Measurements from ENCODE around the gene FOXR1. TPM values are rescaled to one million over a fixed set of nuclear protein-coding genes. Genes with fewer than 3 reads are reported as not detected.

Gene FOXR1
- not detected for total RNA-seq

DNA sequence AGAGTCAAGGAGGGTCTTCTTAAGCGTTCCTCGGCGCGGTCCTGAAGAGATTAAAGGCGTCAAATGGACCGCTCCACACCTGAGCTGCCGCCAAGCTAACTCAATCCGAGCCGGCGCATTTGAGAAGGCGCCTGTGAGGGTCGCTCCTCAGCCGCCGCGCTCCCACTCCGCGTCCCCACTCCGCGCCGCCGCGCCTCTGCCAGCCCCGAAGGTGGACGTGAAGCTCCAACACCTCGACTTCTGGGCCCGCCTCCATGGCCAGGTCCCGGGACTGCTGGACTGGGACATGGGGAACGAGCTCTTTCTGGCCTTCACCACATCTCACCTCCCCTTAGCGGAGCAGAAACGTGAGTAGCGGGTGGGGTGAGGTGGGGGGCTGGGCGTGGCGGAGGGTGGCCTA, at the start of gene FOXR1:
Gene FOXR1, plus strand, starts transcription at position 116 of the 400 bp plus-strand sequence. Its CDS starts 171 bp downstream, at position 287.
- ChIA-PET POLR2A (no interaction called here), CTCF (no interaction called here)

DNA sequence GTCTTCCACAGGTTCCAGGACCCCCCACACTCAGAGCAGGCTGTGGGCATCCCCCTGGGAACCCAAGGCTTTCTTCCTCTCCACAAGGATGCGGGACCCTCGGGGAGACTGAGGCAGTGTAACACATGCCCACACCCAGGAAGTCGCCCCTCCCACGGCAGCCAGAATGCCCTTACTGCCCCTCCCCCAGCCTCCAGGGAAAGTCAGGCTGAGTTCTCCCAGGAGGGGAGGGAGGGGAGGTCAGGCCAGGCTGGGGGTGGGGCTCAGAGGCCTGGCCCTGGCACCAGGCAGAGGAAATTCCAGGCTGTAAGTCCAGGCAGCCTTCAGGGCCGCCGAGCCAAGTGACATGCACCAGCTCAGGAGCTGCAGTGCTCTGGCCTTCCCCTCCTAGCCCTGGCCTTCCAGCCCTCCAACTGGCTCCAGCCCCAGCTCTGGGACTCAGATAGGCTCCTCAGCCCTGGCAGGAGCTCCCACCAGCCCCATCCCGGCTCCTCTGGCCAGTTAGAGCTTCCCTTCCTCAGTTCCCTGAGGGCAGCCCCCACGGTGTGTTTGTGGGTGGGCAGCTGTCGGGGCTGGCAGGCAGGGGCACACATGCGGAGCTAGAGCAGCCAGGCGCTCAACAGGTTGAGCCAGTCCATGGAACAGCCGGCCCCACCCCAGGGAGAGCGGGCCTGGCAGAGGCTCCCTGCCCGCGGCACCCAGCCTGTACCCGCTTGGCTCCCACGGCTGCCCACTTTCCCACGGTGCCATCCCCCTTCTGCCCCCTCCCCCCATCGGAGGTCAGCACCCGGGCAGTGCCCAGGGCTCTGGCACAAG, 49.4 kb upstream of the FOXR1 start:
- POLR2A ChIA-PET: interaction anchor here (0.6 to 1.2 kb wide), 4 partner anchors 15 to 173 kb away, joined by 4 read pairs; partner anchors contain the start of gene DDX6
- CTCF ChIA-PET: no interaction called here

GRCh38 chr11:118922745-118923627, 48.6 kb upstream of the FOXR1 start:
- CTCF ChIA-PET: interaction anchor here (1.1 kb wide), 1 partner anchor 53 kb away, joined by 3 read pairs; no protein-coding TSS in a partner anchor
- POLR2A ChIA-PET: interaction anchor here (0.6 to 1.2 kb wide), 3 partner anchors 14 to 172 kb away, joined by 4 read pairs; partner anchors contain the start of gene DDX6

DNA sequence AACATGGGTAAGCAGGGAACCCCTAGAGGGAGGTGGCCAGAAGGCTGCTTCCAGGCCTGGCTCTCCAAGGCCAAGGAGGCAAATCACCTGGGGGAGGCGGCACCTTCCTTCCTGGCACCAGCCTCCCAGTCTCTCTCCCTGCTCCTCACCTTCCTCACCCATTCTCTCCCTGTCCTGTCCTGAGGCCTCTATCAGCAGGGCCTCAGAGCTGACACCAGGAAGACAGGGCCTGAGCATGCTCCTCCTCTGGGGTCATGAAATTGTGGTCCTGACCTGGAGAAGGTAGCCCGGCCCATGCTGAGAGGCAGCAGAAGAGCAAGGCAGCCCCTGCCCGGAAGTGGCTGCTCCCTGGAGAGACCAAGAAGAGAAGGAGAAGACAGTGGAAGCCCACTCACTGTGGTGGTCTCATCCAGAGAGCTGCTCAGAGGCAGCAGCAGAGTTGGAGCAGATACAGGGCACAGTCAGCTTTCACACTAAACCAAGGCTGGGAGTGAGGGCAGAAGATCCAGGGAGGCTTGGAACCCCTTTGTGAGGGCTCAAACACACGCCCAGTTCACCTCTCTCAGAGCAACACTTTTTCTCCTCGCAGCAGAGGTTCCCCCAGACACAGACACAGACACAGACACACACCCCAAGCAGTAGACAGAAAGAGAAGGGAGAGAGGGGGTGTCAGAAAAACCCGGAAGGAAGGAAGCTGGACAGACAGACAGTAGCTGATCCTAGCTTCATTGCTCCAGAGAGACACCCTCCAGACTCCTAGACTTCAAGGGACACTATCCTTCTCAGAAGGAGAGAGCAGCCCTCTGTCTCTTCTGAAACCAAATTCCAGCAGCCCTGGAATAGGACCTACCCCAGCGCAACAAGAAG, 47.6 kb upstream of the FOXR1 start:
- CTCF ChIA-PET: interaction anchor here (1.0 to 1.4 kb wide), 4 partner anchors 54 to 234 kb away, joined by 3 to 8 read pairs (median 3); no protein-coding TSS in a partner anchor
- POLR2A ChIA-PET: interaction anchor here (0.6 to 1.7 kb wide), 3 partner anchors 28 to 183 kb away, joined by 3 to 6 read pairs (median 3); partner anchors contain the start of gene C2CD2L

- ChIA-PET POLR2A (interaction anchor here (0.6 to 1.7 kb wide), 6 partner anchors 22 to 182 kb away, joined by 3 to 7 read pairs (median 4); partner anchors contain the start of gene C2CD2L), CTCF (interaction anchor here (0.6 to 1.6 kb wide), 7 partner anchors 56 to 235 kb away, joined by 3 to 9 read pairs (median 3); no protein-coding TSS in a partner anchor)
Measured at GRCh38 chr11:118924591-118925585, 46.7 kb upstream of the FOXR1 start.

DNA sequence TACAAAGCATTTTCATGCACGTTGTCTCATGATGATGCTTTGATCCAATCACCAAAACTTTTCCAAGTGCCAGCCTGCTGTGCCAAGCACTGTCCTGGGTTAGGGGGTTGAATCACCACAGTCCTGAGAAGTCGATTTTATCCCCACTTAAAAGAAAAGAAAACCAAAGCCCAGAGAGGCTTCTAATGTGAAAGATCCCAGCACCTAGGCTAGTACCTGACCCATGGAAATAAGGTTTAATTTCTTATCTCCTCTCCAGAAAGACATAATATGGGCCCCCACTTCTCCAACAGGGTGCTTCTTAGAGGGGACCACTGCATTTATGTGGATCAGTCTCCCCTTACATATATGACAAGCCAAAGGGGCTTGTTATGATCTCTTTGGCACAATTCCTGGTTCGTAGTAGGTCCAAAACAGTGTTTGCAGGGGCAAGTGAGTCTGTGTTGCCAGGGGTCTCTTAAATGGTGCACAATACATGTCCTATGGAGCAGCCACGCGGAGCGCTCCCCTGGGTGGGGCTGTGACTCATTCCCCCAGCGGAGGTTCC, 43.9 kb upstream of the FOXR1 start:
- CTCF ChIA-PET: interaction anchor here (1.4 to 4.5 kb wide), 4 partner anchors 33 to 238 kb away, joined by 7 to 27 read pairs (median 12); partner anchors contain the start of gene DDX6
- POLR2A ChIA-PET: interaction anchor here (0.5 kb wide), 1 partner anchor 303 kb away, joined by 4 read pairs; no protein-coding TSS in a partner anchor

DNA sequence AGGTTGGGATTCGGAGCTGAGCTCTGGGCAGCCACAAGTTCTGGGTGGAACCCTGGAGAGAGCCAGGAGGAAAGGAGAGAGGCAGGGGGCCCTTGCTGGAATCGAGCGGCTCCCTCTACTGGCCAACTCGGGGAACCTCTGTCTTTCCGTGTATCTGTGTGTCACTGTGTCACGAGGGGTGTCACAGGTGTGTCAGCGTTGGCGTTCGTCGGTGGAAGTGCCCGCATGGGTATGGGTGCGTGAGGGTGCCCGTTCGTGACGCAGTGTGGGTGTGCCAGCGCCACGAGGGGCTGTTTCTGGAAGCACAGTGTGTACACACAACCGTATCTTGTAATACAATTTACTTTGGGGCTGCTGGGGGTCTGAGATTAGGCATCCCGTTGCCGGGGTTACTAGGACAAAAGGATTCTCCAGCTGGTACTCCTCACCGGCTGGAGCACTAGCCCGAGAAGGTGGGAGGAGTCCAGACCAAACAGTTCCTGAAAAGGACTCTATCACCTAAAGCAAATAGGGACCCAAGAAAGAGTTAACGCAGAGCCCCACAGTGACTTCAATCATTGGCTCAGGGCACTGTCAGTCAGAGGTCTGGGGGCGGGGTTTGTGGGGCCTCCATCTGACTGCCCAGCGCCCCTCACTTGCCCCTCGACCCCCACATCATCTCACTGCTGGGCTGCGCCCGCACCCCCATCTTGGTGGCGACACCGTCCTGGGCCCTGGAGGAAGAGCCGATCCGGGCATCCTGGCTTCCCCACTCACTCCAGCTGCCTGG, 43.3 kb upstream of the FOXR1 start:
- CTCF ChIA-PET: interaction anchor here (0.7 to 4.5 kb wide), 6 partner anchors 33 to 239 kb away, joined by 3 to 27 read pairs (median 8); partner anchors contain the start of gene DDX6
- POLR2A ChIA-PET: interaction anchor here (0.5 to 1.8 kb wide), 2 partner anchors 15 to 304 kb away, joined by 4 to 18 read pairs; no protein-coding TSS in a partner anchor

DNA sequence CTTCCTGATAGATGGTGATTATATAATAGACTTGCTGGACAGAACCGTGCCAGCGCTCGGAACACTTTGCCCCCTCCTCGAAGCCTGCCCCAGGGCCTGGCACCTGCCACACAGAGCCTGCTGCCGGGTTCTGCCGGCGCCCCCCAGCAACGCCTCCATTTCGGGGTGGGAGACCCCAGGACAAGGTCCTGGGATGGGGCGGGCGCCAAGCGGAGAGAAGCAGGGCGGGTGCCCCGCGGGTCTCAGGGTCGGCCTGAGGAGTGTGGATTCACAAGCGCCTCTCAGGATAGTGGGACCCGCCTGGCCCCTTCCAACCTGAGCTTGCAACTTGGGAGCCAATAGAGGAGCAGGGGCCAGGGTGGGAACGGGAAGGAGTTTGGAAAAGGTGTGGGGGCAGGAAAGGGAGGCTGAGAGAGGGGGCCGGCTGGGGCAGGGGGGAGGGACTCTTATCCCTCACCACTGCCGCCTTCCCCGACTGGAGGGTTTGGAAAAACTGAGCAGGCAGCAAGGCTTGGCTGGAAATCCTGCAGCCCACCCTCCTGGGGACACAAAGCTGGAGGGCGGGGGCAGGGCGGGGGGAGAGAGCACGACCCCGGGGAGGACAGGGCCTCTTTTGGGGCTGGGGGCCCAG, 42.6 kb upstream of the FOXR1 start:
- CTCF ChIA-PET: interaction anchor here (0.7 to 4.5 kb wide), 11 partner anchors 11 to 239 kb away, joined by 3 to 27 read pairs (median 5); partner anchors contain the start of genes CENATAC and DDX6
- POLR2A ChIA-PET: interaction anchor here (1.7 to 1.8 kb wide), 2 partner anchors 16 to 18 kb away, joined by 8 to 18 read pairs; no protein-coding TSS in a partner anchor

- CTCF ChIA-PET: interaction anchor here (0.5 to 4.5 kb wide), 18 partner anchors 11 to 240 kb away, joined by 3 to 27 read pairs (median 4); partner anchors contain the start of genes CENATAC and DDX6
- POLR2A ChIA-PET: interaction anchor here (0.6 to 1.8 kb wide), 7 partner anchors 11 to 1301 kb away, joined by 3 to 18 read pairs (median 6); no protein-coding TSS in a partner anchor
Measured at GRCh38 chr11:118929501-118930093, 42.0 kb upstream of the FOXR1 start.

GRCh38 chr11:118930094-118930712, 41.4 kb upstream of the FOXR1 start:
- ChIA-PET POLR2A (interaction anchor here (0.6 to 1.8 kb wide), 8 partner anchors 10 to 1301 kb away, joined by 3 to 18 read pairs (median 6); partner anchors contain the start of gene DDX6), CTCF (interaction anchor here (0.7 to 4.5 kb wide), 19 partner anchors 10 to 241 kb away, joined by 3 to 27 read pairs (median 4); partner anchors contain the start of genes CENATAC and DDX6)

- ChIA-PET CTCF (interaction anchor here (1.1 to 4.5 kb wide), 7 partner anchors 9 to 242 kb away, joined by 3 to 27 read pairs (median 11); partner anchors contain the start of gene DDX6), POLR2A (interaction anchor here (0.6 to 1.1 kb wide), 2 partner anchors 8 to 140 kb away, joined by 4 read pairs; no protein-coding TSS in a partner anchor)
Measured at GRCh38 chr11:118931571-118931970, 40.0 kb upstream of the FOXR1 start.

- ChIA-PET POLR2A (interaction anchor here (0.6 kb wide), 1 partner anchor 17 kb away, joined by 12 read pairs; no protein-coding TSS in a partner anchor), CTCF (interaction anchor here (0.6 to 1.5 kb wide), 2 partner anchors 24 to 346 kb away, joined by 3 to 6 read pairs; no protein-coding TSS in a partner anchor)
Measured at GRCh38 chr11:118933486-118933885, 38.1 kb upstream of the FOXR1 start.

DNA sequence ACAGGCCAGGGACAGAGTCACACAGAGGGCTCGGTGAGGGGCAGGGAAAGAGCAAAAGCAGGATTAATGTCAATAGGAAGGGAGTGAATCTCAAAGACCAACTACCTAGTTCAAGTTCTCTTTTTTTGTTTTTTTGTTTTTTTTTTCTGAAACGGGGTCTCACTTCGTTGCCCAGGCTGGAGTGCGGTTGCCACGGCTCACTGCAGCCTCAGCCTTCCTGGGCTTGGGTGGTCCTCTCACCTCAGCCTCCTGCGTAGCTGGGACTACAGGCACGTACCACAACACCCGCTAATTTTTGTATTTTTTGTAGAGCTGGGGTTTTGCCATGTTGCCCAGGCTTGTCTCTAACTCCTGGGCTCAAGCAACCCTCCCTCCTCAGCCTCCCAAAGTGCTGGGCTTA, 36.2 kb upstream of the FOXR1 start:
- ChIA-PET CTCF (interaction anchor here (0.7 to 2.2 kb wide), 3 partner anchors 21 to 348 kb away, joined by 3 to 9 read pairs (median 3); partner anchors contain the start of gene UPK2), POLR2A (no interaction called here)

All from activated CD8-positive, alpha-beta memory T cell treated with anti-CD3 and anti-CD28 coated beads for 36 hours (primary cell).